Heart left ventricle (tissue), 13 donors: ENCODE measurements around the gene PRKCA.

ENCODE experiments used
- POLR2A ChIP-seq, 2 donors: fragments of 450-650 bp; IDR thresholded peaks; one replicate each; pipeline ENCODE4 v1.6.1; 2017; ENCODE audit warnings: antibody characterized with exemption in 2 of 2, mild to moderate bottlenecking in 2 of 2, moderate library complexity in 2 of 2
- TF ChIP-seq, protein P1 (sequence below), 12 donors: fragments of 200-600 bp; sonication (generic) in 4 of 12; IDR thresholded peaks; one replicate each; pipeline versions ENCODE4 v1.5.0 to v1.8.0; 2018 to 2022; ENCODE audit warnings: antibody characterized with exemption in 12 of 12, mild to moderate bottlenecking in 5 of 12
- donor health status: ischemic (EF 13 %, LVEDD 7.1; RV severe dilation, severe dysfunction).
- donor health status: DM: no; HTN: yes; CAD: no.
- donor health status: DM: no; HTN: no; CAD: no.
- donor health status: ischemic (EF 25% LVEDD 6.9; RV normal size, moderate dysfunction).
- donor health status: ischemic (EF 25% LVEDD 5.7; RV mildly dilated, moderate dysfunction).
- donor health status: ischemic (EF 35%, LVEDD 5.7; RV mildly dilated, moderate dysfunction).
- donor health status: nonischemic (EF 11% LVEDD 7.7; RV severe dilation, severe dysfunction).
- donor health status: DM: yes; HTN: yes; CAD: no.
- donor health status: PGD.
- donor health status: ischemic (EF 29% LVEDD 5.4; RV normal size, mild dysfunction).
- donor health status: nonischemic (EF 23%, LVEDD 6.1; RV moderate dilation, normal function).

- TF ChIP-seq POLR2A (IDR thresholded peaks at IDR 0.05), result no peak
- TF ChIP-seq, protein P1, sequence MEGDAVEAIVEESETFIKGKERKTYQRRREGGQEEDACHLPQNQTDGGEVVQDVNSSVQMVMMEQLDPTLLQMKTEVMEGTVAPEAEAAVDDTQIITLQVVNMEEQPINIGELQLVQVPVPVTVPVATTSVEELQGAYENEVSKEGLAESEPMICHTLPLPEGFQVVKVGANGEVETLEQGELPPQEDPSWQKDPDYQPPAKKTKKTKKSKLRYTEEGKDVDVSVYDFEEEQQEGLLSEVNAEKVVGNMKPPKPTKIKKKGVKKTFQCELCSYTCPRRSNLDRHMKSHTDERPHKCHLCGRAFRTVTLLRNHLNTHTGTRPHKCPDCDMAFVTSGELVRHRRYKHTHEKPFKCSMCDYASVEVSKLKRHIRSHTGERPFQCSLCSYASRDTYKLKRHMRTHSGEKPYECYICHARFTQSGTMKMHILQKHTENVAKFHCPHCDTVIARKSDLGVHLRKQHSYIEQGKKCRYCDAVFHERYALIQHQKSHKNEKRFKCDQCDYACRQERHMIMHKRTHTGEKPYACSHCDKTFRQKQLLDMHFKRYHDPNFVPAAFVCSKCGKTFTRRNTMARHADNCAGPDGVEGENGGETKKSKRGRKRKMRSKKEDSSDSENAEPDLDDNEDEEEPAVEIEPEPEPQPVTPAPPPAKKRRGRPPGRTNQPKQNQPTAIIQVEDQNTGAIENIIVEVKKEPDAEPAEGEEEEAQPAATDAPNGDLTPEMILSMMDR (IDR thresholded peaks at IDR 0.05), result no peak
Observed at GRCh38 chr17:66543526-66543925, 241.1 kb downstream of the PRKCA start.
